NCI-H2171 (cell line): ENCODE results near the gene SPTSSA.
"Not testable (repeated sequence)": the region's sequence is repeated elsewhere in the genome, so short reads cannot be mapped to it uniquely, and the experiment has no call there.

ENCODE experiments used
- DNase-seq: peaks from one replicate; lab custom pipeline; 2025; lab: John Stamatoyannopoulos, UW

SPTSSA gene

DNA sequence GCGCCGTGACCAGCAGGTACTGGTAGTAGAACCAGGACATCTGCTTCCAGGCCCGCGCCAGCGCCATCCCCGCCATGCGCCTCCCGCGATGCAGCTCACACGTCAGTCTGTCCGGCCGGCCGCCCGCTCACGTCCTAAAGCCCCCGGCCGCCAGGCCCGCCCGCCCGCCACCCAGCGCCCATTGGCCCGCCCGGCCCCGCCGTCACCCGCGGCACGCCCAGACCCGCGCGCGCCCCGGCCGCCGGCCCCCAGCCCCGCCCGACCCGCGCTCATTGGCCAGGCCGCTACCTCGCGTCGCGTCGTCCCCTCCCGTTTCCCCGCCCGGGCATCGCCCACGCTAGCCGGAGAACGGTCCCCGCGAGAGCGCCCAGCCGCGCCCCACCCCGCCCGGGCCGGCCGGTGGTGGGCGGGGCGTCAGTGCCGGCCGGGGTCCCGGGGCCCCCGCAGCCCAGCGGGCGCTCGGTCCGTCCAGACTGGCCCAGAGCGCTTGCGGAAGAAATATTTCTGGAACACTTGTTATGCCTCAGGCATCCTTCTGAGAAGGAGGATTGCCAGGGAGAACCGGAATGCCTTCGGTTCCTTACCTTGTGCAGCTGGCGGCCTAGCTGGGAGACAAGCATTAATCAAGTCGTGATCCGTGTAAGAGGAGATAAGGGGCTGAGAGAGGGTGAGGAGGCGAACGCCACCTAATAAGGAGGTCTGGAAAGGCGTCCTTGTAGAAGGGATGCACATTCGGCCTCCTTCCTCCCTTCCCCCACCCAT lies at the start of gene SPTSSA:
Gene SPTSSA, minus strand, starts transcription at position 109 of the 762 bp plus-strand sequence. Its CDS starts 33 bp downstream, at position 76.
- DNase-seq = peak; percentile 94

GRCh38 chr14:34507884-34508283 lies 45.8 kb upstream of the SPTSSA start:
- no peak for DNase-seq

GRCh38 chr14:34507459-34507858 lies 45.4 kb upstream of the SPTSSA start:
- no peak for DNase-seq

DNA sequence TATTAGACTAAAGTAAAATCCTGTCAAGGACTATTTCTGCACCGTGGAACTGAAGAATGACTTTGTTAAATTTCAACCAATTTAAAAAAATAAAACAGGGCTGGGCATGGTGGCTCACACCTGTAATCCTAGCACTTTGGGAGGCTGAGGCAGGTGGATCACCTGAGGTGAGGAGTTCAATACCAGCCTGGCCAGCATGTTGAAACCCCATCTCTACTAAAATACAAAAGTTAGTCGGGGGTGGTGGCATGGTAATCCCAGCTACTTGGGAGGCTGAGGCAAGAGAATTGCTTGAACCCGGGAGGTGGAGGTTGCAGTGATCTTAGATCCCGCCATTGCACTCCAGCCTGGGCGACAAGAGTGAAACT lies 43.1 kb upstream of the SPTSSA start:
- DNase-seq = not testable (repeated sequence)

DNA sequence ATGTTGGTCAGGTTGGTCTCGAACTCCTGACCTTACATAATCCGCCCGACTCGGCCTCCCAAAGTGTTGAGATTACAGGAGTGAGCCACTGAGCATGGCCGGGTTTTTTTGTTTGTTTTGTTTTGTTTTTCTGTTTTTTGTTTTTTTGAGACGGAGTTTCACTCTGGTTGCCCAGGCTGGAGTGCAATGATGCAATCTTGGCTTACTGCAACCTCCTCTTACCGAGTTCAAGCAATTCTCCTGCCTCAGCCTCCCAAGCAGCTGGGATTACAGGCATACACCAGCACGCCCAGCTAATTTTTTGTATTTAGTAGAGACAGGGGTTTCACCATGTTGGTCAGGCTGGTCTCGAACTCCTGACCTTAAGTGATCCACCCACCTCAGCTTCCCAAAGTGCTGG lies 42.0 kb upstream of the SPTSSA start:
- not testable (repeated sequence) for DNase-seq

GRCh38 chr14:34502545-34503225 lies 40.6 kb upstream of the SPTSSA start:
- no peak for DNase-seq

DNA sequence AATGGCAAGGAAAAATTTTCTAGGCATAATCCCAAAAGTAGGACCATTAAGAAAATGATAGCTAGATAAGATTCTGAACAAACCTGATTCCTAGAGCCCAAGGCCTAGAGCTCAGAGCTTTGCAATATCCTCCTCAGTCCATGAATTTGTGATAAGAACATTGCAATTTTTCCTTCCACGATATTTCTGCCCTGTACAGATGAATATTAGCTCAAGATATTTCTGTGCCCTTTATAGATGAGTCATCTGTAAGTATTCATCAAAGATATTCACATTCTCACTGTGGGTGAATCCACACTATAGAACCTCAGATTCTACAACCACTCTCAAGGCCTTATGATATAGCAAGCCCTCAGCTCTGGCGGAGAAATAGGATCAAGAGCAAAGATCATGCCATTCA lies 40.0 kb upstream of the SPTSSA start:
- no peak for DNase-seq

DNA sequence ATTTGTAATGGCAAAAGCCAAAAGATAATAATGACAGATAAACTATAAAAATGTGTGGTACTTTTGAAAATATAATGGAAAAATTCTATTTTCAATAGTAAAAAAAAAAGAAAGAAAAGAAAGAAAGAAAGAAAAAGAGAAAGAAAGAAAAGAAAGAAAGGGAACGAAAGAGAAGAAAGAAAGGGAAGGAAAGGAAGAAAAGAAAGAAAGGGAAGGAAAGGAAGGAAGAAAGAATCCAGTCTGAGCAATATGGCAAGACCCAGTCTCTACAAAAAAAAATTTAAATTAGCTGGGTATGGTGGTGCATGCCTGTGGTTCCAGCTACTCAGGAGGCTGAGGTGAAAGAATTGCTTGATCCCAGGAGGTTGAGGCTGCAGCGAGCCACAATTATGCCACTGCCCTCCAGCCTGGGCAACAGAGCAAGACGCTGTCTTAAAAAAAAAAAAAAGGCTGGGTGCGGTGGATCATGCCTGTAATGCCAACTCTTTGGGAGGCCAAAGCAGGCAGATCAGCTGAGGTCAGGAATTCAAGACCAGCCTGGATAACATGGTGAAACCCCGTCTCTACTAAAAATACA lies 39.1 kb upstream of the SPTSSA start:
- no peak for DNase-seq

DNA sequence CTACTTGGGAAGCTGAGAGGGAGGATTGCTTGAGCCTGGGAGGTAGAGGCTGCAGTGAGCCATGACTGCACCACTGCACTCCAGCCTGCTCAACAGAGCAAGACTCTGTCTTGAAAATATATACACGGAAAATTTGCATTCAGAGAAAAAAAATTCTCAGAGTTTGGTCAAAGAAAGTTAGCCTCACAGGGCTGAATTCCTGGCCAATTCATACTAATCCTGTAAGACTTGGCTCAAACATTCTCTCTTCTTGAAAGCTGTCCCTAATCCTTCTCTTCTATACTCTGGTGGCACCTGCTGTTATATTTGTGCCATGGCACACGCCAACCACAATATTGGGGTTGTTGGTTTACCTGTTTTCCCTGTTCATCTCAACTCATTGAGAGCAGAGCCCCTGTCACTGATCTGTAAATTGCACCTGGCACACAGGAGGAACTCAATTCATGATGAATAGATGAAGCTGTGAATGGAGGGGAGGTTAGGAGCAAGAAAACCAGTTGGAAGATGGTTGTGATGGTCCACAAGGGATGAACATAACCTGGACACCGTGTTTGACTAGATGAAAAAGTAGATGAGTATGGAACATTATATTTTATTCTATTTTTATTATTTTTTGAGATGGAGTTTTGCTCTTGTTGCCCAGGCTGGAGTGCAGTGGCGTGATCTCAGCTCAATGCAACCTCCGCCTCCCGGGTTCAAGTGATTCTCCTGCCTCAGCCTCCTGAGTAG lies 36.8 kb upstream of the SPTSSA start:
- DNase-seq = no peak

- DNase-seq = no peak
Measured at GRCh38 chr14:34496679-34497513, 34.9 kb upstream of the SPTSSA start.

- no peak for DNase-seq
Measured at GRCh38 chr14:34496007-34496678, 34.1 kb upstream of the SPTSSA start.

DNA sequence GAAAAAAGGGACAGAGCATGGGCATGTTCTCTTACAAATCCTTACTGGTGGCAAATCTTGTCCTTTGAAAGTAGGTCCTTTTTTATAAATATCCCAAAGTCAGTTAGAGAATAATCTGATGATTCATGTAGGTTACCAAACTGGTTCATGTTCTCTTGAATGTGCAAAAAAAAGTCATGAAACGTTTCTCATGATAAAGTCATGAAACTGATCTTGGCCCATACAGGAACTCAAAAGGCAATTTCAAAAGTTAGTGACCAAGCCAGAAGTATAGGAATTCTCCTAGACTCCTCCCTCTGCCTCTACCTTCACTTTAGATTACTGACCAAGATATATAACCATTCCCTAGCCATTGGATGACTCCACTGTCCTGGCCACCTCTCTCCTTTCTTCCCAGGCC lies 27.3 kb upstream of the SPTSSA start:
- DNase-seq = no peak

- no peak for DNase-seq
Measured at GRCh38 chr14:34488528-34488927, 26.5 kb upstream of the SPTSSA start.

DNA sequence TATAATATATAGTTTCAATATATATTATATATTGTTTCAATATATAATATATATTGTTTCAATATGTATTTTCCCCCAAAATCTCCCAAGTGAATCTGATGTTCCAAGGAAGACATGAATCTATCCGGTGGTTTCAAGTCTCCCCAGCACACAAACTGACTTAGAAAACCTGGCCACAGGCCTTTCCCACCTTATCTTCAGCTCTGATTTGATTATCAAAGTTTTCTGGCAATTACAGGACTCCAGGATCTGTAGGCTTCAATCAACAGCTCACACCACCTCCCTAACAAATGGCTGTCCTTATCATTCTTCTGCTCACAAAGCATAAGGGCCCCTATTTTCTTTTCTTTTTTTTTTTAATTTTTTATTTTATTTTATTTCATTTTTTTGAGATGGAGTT lies 22.7 kb upstream of the SPTSSA start:
- no peak for DNase-seq

- DNase-seq = no peak
Measured at GRCh38 chr14:34482463-34482862, 20.4 kb upstream of the SPTSSA start.

- no peak for DNase-seq
Measured at GRCh38 chr14:34479694-34480093, 17.7 kb upstream of the SPTSSA start.

DNA sequence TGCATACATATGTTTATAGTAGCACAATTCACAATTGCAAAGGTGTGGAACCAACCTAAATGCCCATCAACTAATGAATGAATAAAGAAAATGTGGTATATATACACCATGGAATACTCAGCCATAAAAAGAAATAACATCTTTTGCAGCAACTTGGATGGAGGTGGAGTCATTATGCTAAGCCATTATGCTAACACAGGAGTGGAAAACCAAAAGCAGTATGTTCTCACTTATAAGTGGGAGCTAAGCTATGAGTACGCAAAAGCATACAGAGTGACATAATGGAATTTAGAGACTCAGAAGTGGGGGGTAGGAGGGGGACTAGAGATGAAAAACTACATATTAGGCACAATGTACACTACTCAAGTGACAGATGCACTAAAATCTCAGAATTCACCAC lies 16.2 kb upstream of the SPTSSA start:
- no peak for DNase-seq

- not testable (repeated sequence) for DNase-seq
Measured at GRCh38 chr14:34476036-34476435, 14.0 kb upstream of the SPTSSA start.

DNA sequence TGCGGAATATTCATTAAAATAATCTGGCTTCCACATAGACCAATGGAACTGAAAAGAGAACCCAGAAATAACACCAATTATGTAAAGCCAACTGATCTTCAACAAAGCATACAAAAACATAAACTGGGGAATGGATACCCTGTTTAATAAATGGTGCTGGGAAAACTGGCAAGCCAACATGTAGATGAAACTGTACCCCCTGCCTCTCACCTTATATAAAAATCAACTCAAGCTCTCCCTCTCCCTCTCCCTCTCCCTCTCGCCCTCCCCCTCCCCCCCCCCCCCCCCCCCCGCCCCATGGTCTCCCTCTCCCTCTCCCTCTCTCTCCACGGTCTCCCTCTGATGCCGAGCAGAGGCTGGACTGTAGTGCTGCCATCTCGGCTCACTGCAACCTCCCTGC lies 13.1 kb upstream of the SPTSSA start:
- no peak for DNase-seq

- DNase-seq = no peak
Measured at GRCh38 chr14:34474187-34474679, 12.2 kb upstream of the SPTSSA start.

DNA sequence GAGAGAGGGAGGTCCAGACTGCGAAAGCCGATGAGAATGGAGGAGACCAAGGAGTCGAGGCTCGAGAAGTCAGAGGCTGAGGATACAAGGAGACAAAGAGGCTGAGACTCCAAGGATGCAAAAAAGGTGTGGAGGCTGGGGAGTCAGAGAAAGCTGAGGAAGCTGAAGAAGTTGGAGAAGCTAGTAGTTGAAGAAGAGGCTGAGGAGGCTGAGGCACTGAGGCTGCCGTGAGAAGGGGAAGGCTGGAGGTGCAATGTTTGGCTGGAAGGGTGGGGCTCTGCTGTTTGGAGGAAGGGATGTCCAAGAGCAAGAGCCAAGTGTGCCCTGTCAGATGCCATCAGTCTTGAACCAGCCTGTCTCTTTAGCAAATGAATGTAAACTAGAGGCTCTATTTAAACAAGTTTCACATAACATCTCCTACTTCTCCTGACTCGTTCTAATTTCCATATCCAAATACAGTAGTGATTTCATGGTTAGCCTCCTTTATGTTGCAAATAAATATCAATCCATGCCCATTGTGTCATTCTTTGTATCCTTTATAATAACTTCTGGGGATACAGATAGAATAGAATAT lies 10.8 kb upstream of the SPTSSA start:
- no peak for DNase-seq
